ENCODE measurements around the gene SUSD2.

Gene SUSD2

DNA sequence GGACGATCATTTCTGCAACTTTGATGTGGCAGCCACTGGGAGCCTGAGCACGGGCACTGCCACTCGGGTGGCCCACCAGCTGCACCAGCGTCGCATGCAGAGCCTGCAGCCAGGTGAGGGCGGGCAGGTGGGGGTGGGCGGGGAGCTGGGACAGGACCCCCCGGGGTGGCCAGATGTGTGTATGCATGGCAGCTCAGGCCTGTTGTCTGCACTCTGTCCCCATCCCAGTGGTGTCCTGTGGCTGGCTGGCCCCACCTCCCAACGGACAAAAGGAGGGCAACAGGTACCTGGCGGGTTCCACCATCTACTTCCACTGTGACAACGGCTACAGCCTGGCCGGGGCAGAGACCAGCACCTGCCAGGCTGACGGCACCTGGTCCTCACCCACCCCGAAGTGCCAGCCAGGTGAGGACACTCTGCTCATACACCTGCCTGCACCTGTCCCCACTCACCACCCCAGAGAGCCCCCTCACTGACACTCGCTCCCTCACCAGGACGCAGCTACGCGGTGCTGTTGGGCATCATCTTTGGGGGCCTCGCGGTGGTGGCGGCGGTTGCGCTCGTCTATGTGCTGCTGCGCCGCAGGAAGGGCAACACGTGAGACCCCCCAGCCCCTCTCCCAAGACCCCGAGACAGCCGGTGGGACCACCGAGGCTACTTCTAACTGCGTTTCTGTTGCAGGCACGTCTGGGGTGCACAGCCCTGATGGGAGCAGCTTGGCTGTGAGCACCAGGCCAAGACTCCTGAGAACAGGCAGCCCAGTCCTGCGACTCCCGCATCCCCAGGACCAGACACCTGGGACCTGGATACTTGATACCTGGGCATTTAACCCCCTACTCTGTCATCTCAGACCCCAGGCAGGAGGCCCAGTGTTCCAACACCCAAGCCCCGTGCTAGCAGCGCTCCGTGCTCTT, 6.7 kb downstream of the SUSD2 start:
- no peak for DNase-seq
- Histone ChIP-seq H3K4me1 (ENCODE audit: control extremely low read depth in 1 of 4, control insufficient read depth in 4 of 4, insufficient read depth in 4 of 4, low read length in 3 of 4) (peaks cover 0 to 8% (median 2%) of the 10 kb centered on the region in 4 experiments), H3K36me3 (ENCODE audit: control insufficient read depth in 4 of 4, insufficient read depth in 4 of 4, low read length in 3 of 4) (no peaks in the 10 kb centered on the region), H3K27me3 (replicated peaks in 2 of 5; ENCODE audit: control insufficient read depth in 4 of 5, insufficient read depth in 5 of 5, low read length in 4 of 5) (no peaks in the 10 kb centered on the region), H3K9me3 (ENCODE audit: control extremely low read depth in 1 of 5, control insufficient read depth in 4 of 5, insufficient read depth in 2 of 5, low read depth in 1 of 5, low read length in 4 of 5) (no peaks in the 10 kb centered on the region), H3K27ac (ENCODE audit: insufficient read depth in 1 of 2, low read depth in 1 of 2, low read length in 2 of 2, poor library complexity in 1 of 2, severe bottlenecking in 2 of 2) (no peak overlapping the region), H3K4me3 (ENCODE audit: control insufficient read depth in 1 of 7, extremely low read depth in 1 of 7, insufficient read depth in 4 of 7, low read depth in 2 of 7, low read length in 6 of 7) (no peak overlapping the region)
- POLR2A ChIA-PET = interaction anchor here (0.6 kb wide), 1 partner anchor 53 kb away, joined by 5 read pairs; no protein-coding TSS in a partner anchor
- 97% methylated on average over 35 of the region's 37 CpGs for WGBS (ENCODE audit: insufficient coverage)
- CTCF ChIA-PET = interaction anchor here (0.7 to 4.0 kb wide), 3 partner anchors 9 to 43 kb away, joined by 3 to 40 read pairs (median 7); no protein-coding TSS in a partner anchor

GRCh38 chr22:24188705-24189248, 7.5 kb downstream of the SUSD2 start:
- WGBS (ENCODE audit: insufficient coverage) = 95% methylated on average over 13 of the region's 17 CpGs
- no peaks in the 10 kb centered on the region for H3K9me3 ChIP-seq (ENCODE audit: control extremely low read depth in 1 of 5, control insufficient read depth in 4 of 5, insufficient read depth in 2 of 5, low read depth in 1 of 5, low read length in 4 of 5)
- no peaks in the 10 kb centered on the region for H3K36me3 ChIP-seq (ENCODE audit: control insufficient read depth in 4 of 4, insufficient read depth in 4 of 4, low read length in 3 of 4)
- no peak overlapping the region for H3K4me3 ChIP-seq (ENCODE audit: control insufficient read depth in 1 of 7, extremely low read depth in 1 of 7, insufficient read depth in 4 of 7, low read depth in 2 of 7, low read length in 6 of 7)
- no peak for DNase-seq
- H3K4me1 ChIP-seq (ENCODE audit: control extremely low read depth in 1 of 4, control insufficient read depth in 4 of 4, insufficient read depth in 4 of 4, low read length in 3 of 4) = peaks cover 0 to 8% (median 2%) of the 10 kb centered on the region in 4 experiments
- CTCF ChIA-PET = interaction anchor here (0.7 to 4.0 kb wide), 12 partner anchors 12 to 158 kb away, joined by 3 to 40 read pairs (median 4); partner anchors contain the start of gene GGT5
- H3K27ac ChIP-seq (ENCODE audit: insufficient read depth in 1 of 2, low read depth in 1 of 2, low read length in 2 of 2, poor library complexity in 1 of 2, severe bottlenecking in 2 of 2) = no peak overlapping the region
- POLR2A ChIA-PET = interaction anchor here (0.6 kb wide), 1 partner anchor 141 kb away, joined by 6 read pairs; no protein-coding TSS in a partner anchor
- H3K27me3 ChIP-seq (replicated peaks in 2 of 5; ENCODE audit: control insufficient read depth in 4 of 5, insufficient read depth in 5 of 5, low read length in 4 of 5) = no peaks in the 10 kb centered on the region

GRCh38 chr22:24189249-24190158, 8.2 kb downstream of the SUSD2 start:
- Histone ChIP-seq H3K4me1 (ENCODE audit: control extremely low read depth in 1 of 4, control insufficient read depth in 4 of 4, insufficient read depth in 4 of 4, low read length in 3 of 4) (peaks cover 0 to 8% (median 2%) of the 10 kb centered on the region in 4 experiments), H3K27ac (ENCODE audit: insufficient read depth in 1 of 2, low read depth in 1 of 2, low read length in 2 of 2, poor library complexity in 1 of 2, severe bottlenecking in 2 of 2) (no peak overlapping the region), H3K36me3 (ENCODE audit: control insufficient read depth in 4 of 4, insufficient read depth in 4 of 4, low read length in 3 of 4) (no peaks in the 10 kb centered on the region), H3K9me3 (ENCODE audit: control extremely low read depth in 1 of 5, control insufficient read depth in 4 of 5, insufficient read depth in 2 of 5, low read depth in 1 of 5, low read length in 4 of 5) (no peaks in the 10 kb centered on the region), H3K27me3 (replicated peaks in 2 of 5; ENCODE audit: control insufficient read depth in 4 of 5, insufficient read depth in 5 of 5, low read length in 4 of 5) (no peaks in the 10 kb centered on the region), H3K4me3 (ENCODE audit: control insufficient read depth in 1 of 7, extremely low read depth in 1 of 7, insufficient read depth in 4 of 7, low read depth in 2 of 7, low read length in 6 of 7) (peak overlapping the region in 1 of 7 experiments; percentile 51)
- WGBS (ENCODE audit: insufficient coverage) = 59% methylated on average over 20 of the region's 23 CpGs
- ChIA-PET POLR2A (interaction anchor here (0.6 kb wide), 1 partner anchor 142 kb away, joined by 6 read pairs; no protein-coding TSS in a partner anchor), CTCF (interaction anchor here (0.6 to 4.0 kb wide), 26 partner anchors 9 to 349 kb away, joined by 3 to 40 read pairs (median 4); partner anchors contain the start of gene GGT5)
- DNase-seq = peak; percentile 31 to 62 (median 50)

DNA sequence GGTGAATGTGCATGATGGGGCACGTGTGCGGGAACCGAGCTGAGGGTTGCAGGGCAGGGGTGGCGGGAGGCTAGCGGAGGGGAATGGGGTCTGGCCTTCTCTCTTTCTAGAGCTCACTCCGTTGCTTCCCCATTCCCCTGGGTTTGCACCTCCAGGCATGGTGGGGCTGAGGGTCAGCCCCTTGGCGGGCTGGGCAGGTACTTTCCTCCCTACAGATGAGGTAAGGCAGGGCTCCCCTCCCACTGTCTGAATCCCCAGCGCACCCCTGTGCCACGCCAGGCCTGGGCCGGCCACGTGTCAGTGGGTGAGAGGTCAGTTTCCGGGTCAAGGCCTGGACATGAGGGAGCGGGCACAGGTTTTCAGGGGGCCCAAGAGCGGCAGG, 8.9 kb downstream of the SUSD2 start:
- H3K36me3 ChIP-seq (ENCODE audit: control insufficient read depth in 4 of 4, insufficient read depth in 4 of 4, low read length in 3 of 4) = no peaks in the 10 kb centered on the region
- ChIA-PET POLR2A (no interaction called here), CTCF (interaction anchor here (0.6 to 4.0 kb wide), 26 partner anchors 9 to 348 kb away, joined by 3 to 40 read pairs (median 4); partner anchors contain the start of gene GGT5)
- H3K9me3 ChIP-seq (ENCODE audit: control extremely low read depth in 1 of 5, control insufficient read depth in 4 of 5, insufficient read depth in 2 of 5, low read depth in 1 of 5, low read length in 4 of 5) = no peaks in the 10 kb centered on the region
- WGBS (ENCODE audit: insufficient coverage) = 90% methylated on average over 14 of the region's 14 CpGs
- H3K4me3 ChIP-seq (ENCODE audit: control insufficient read depth in 1 of 7, extremely low read depth in 1 of 7, insufficient read depth in 4 of 7, low read depth in 2 of 7, low read length in 6 of 7) = no peak overlapping the region
- no peaks in the 10 kb centered on the region for H3K27me3 ChIP-seq (replicated peaks in 2 of 5; ENCODE audit: control insufficient read depth in 4 of 5, insufficient read depth in 5 of 5, low read length in 4 of 5)
- no peak for DNase-seq
- H3K4me1 ChIP-seq (ENCODE audit: control extremely low read depth in 1 of 4, control insufficient read depth in 4 of 4, insufficient read depth in 4 of 4, low read length in 3 of 4) = peaks cover 0 to 8% (median 2%) of the 10 kb centered on the region in 4 experiments
- no peak overlapping the region for H3K27ac ChIP-seq (ENCODE audit: insufficient read depth in 1 of 2, low read depth in 1 of 2, low read length in 2 of 2, poor library complexity in 1 of 2, severe bottlenecking in 2 of 2)

DNA sequence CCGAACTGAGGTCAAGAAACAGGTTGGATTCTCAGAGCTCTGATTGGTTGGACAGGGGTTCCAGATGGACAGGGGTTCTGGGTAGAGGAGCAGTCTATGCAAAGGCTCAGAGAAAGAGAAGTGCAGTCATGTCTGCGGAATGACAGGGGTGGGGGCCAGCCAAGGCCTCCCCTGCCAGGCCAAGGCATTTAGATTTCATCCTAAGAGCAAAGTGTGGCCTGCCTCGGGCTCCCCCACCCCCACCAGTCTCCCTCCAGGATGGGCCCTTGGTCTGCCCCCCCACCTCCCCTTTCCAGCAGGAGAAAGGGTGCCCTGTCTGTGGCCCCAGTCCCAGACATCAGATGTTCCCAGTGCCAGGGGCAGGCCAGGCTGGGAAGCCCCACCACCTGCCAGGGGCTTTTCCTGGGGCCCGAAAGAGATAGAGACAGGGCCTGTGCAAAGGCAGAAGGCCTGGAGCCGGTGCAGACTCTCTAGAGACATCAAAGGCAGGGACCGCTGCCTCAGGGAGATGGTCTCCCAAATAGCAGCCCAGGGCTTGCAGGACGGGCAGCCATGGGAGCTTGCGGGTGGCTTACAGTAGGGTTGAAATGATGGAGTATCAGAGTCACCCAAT, 9.4 kb downstream of the SUSD2 start:
- CTCF ChIA-PET = interaction anchor here (0.6 to 4.0 kb wide), 24 partner anchors 8 to 348 kb away, joined by 3 to 40 read pairs (median 3); partner anchors contain the start of gene GGT5
- DNase-seq = no peak

DNA sequence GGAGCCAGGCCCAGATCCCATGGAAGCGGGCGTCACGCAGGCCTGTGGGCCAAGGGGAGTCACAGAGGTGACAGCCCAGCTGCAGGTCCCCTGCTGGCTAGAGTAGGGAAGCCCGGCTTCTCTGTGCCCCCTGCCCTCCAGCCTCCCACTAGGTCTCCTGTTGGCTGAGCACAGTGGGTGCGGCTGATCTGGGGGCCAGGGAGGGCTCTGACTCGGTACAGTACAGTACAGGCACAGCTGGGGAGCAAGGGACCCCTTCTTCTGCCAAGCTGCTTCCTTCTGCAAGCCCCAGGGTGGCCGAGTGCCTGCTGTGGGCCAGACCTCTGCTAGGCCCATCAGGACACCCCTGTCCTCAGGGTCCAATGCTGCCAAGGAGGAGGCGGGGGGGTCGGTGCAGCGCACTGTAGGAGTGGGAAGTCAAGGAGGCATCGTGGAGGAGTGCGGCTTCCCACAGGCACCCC, 10.1 kb downstream of the SUSD2 start:
- no peak for DNase-seq
- Histone ChIP-seq H3K36me3 (ENCODE audit: control insufficient read depth in 4 of 4, insufficient read depth in 4 of 4, low read length in 3 of 4) (no peaks in the 10 kb centered on the region), H3K4me1 (ENCODE audit: control extremely low read depth in 1 of 4, control insufficient read depth in 4 of 4, insufficient read depth in 4 of 4, low read length in 3 of 4) (peaks cover 0 to 10% (median 4%) of the 10 kb centered on the region in 4 experiments), H3K9me3 (ENCODE audit: control extremely low read depth in 1 of 5, control insufficient read depth in 4 of 5, insufficient read depth in 2 of 5, low read depth in 1 of 5, low read length in 4 of 5) (no peaks in the 10 kb centered on the region), H3K4me3 (ENCODE audit: control insufficient read depth in 1 of 7, extremely low read depth in 1 of 7, insufficient read depth in 4 of 7, low read depth in 2 of 7, low read length in 6 of 7) (no peak overlapping the region), H3K27me3 (replicated peaks in 2 of 5; ENCODE audit: control insufficient read depth in 4 of 5, insufficient read depth in 5 of 5, low read length in 4 of 5) (no peaks in the 10 kb centered on the region), H3K27ac (ENCODE audit: insufficient read depth in 1 of 2, low read depth in 1 of 2, low read length in 2 of 2, poor library complexity in 1 of 2, severe bottlenecking in 2 of 2) (no peak overlapping the region)
- WGBS (ENCODE audit: insufficient coverage) = 93% methylated on average over 6 of the region's 12 CpGs
- POLR2A ChIA-PET = interaction anchor here (1.0 kb wide), 1 partner anchor 56 kb away, joined by 3 read pairs; no protein-coding TSS in a partner anchor
- CTCF ChIA-PET = interaction anchor here (0.7 to 4.0 kb wide), 11 partner anchors 11 to 146 kb away, joined by 3 to 40 read pairs (median 6); partner anchors contain the start of gene GGT5

More for the DNA sequence above, 9.4 kb downstream of the SUSD2 start:
- H3K36me3 ChIP-seq (ENCODE audit: control insufficient read depth in 4 of 4, insufficient read depth in 4 of 4, low read length in 3 of 4) = no peaks in the 10 kb centered on the region
- H3K27ac ChIP-seq (ENCODE audit: insufficient read depth in 1 of 2, low read depth in 1 of 2, low read length in 2 of 2, poor library complexity in 1 of 2, severe bottlenecking in 2 of 2) = no peak overlapping the region
- no peak overlapping the region for H3K4me3 ChIP-seq (ENCODE audit: control insufficient read depth in 1 of 7, extremely low read depth in 1 of 7, insufficient read depth in 4 of 7, low read depth in 2 of 7, low read length in 6 of 7)
- H3K4me1 ChIP-seq (ENCODE audit: control extremely low read depth in 1 of 4, control insufficient read depth in 4 of 4, insufficient read depth in 4 of 4, low read length in 3 of 4) = peaks cover 0 to 8% (median 2%) of the 10 kb centered on the region in 4 experiments
- H3K9me3 ChIP-seq (ENCODE audit: control extremely low read depth in 1 of 5, control insufficient read depth in 4 of 5, insufficient read depth in 2 of 5, low read depth in 1 of 5, low read length in 4 of 5) = no peaks in the 10 kb centered on the region
- POLR2A ChIA-PET = interaction anchor here (1.0 kb wide), 1 partner anchor 57 kb away, joined by 3 read pairs; no protein-coding TSS in a partner anchor
- no peaks in the 10 kb centered on the region for H3K27me3 ChIP-seq (replicated peaks in 2 of 5; ENCODE audit: control insufficient read depth in 4 of 5, insufficient read depth in 5 of 5, low read length in 4 of 5)
- 98% methylated on average over 7 of the region's 8 CpGs for WGBS (ENCODE audit: insufficient coverage)

Data from common myeloid progenitor, CD34-positive (primary cell).